Measurements from ENCODE around the gene ASTN2. TPM values are rescaled to one million over a fixed set of nuclear protein-coding genes. Genes with fewer than 3 reads are reported as not detected.

Gene ASTN2
- total and polyA plus RNA-seq, 2 experiments from 2014 or later, result 7.0 to 24.6 TPM

DNA sequence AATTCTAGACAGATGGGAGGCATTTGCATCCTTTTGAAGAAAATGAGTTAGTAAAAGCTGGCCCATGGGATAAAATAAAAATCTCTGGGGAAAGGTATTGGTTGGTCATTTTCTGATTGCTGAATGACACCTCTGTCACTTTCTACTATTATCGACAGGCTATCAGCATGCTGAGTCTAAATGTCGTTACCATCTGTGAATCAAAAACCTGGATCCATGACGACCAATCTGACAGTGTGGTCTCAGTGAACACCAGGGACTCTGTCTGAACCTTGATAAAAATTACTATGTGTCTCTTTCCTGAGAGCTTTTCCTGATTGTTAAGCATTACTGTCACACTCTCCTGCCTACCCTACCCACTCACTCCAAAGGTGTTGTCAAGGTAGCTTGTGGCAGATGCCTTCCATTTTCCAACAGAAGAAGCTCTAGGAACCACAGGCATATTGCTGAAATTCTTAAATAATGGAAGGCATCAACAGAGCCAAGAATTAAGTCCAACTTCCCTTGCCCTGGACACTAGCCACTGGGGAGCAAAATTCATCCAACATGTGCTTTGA, 12.6 kb upstream of the ASTN2 start:
- H4K20me1 ChIP-seq (replicated peaks; ENCODE audit: insufficient read depth), result no peaks in the 10 kb centered on the region
- no peaks in the 10 kb centered on the region for H3K27me3 ChIP-seq (ENCODE audit: insufficient read depth)
- Mint-ChIP-seq H3K4me3 (no peak overlapping the region), H3K4me1 (peaks cover 7% of the 10 kb centered on the region; the same call in 2 of the 3 replicates), H3K9me3 (no peaks in the 10 kb centered on the region), H3K36me3 (ENCODE audit: low read depth) (no peaks in the 10 kb centered on the region), H3K27me3 (ENCODE audit: insufficient read depth, low read depth, poor library complexity) (no peaks in the 10 kb centered on the region), H3K27ac (no peak overlapping the region)
- no peak overlapping the region for H3K4me3 ChIP-seq
- H2AFZ ChIP-seq, result no peak overlapping the region
- H3K4me1 ChIP-seq (ENCODE audit: insufficient read depth), result peaks cover 14% of the 10 kb centered on the region
- no peaks in the 10 kb centered on the region for H3K36me3 ChIP-seq (ENCODE audit: insufficient read depth)
- DNase-seq (ENCODE audit: low spot score) (no peak), ATAC-seq (no peak)
- no peak overlapping the region for H3K27ac ChIP-seq (ENCODE audit: low read depth)
- H3K79me2 ChIP-seq (replicated peaks; ENCODE audit: insufficient read depth), result no peaks in the 10 kb centered on the region
- TF ChIP-seq REST (IDR thresholded peaks at IDR 0.05; ENCODE audit: unreplicated experiment) (no peak), JUNB (IDR thresholded peaks at IDR 0.05; ENCODE audit: unreplicated experiment) (no peak), EZH2 (IDR thresholded peaks at IDR 0.05; ENCODE audit: low read depth, unreplicated experiment) (no peak)
- no peaks in the 10 kb centered on the region for H3F3A ChIP-seq (replicated peaks; ENCODE audit: low read depth)
- H3K4me2 ChIP-seq, result no peak overlapping the region
- 0 out of 2 replicates have a peak, but pooled peaks cover 4% of the 10 kb centered on the region for H3K9me2 ChIP-seq (ENCODE audit: insufficient read depth)

DNA sequence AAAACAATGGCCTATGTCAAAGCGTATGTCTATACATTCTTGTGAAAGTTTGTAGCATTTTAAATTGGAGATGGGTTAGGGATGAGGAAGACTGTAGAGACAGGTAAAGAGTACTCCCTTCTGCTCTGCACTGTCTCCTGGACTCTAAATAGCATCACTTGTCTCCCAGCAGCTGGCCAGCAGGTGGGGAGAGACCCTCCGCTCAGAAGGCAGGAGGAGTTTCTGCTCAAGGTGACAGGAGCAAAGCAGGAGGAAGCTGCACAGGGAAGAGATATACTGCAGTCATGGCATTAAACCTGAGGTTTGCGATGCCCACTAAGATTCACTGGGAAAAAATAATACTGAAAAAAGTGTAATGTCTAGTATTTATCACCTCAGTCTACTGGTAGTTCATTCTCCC, 10.7 kb upstream of the ASTN2 start:
- ATAC-seq, result peak; percentile 74
- H2AFZ ChIP-seq, result no peak overlapping the region
- H3F3A ChIP-seq (replicated peaks; ENCODE audit: low read depth), result no peaks in the 10 kb centered on the region

More for the DNA sequence above, 10.7 kb upstream of the ASTN2 start:
- Histone ChIP-seq H3K9me2 (ENCODE audit: insufficient read depth) (no peaks in the 10 kb centered on the region), H3K4me3 (no peak overlapping the region), H3K79me2 (replicated peaks; ENCODE audit: insufficient read depth) (no peaks in the 10 kb centered on the region), H3K4me1 (ENCODE audit: insufficient read depth) (peaks cover 14% of the 10 kb centered on the region), H3K27ac (ENCODE audit: low read depth) (no peak overlapping the region), H3K36me3 (ENCODE audit: insufficient read depth) (no peaks in the 10 kb centered on the region), H3K4me2 (no peak overlapping the region), H3K27me3 (ENCODE audit: insufficient read depth) (peaks cover 5% of the 10 kb centered on the region; the same call in 1 of the 2 replicates), H4K20me1 (replicated peaks; ENCODE audit: insufficient read depth) (no peaks in the 10 kb centered on the region)
- Mint-ChIP-seq H3K9me3 (no peaks in the 10 kb centered on the region), H3K27ac (no peak overlapping the region), H3K27me3 (ENCODE audit: insufficient read depth, low read depth, poor library complexity) (no peaks in the 10 kb centered on the region), H3K4me1 (peaks cover 7% of the 10 kb centered on the region; the same call in 2 of the 3 replicates), H3K4me3 (no peak overlapping the region), H3K36me3 (ENCODE audit: low read depth) (no peaks in the 10 kb centered on the region)
- no peak for DNase-seq (ENCODE audit: low spot score)
- no peak for TF ChIP-seq POLR2AphosphoS5 (IDR thresholded peaks at IDR 0.05; ENCODE audit: low read depth)
- no peak for TF ChIP-seq ZNF331 (CRISPR knock-in tag; IDR thresholded peaks at IDR 0.05; ENCODE audit: low read depth)
- TF ChIP-seq REST (IDR thresholded peaks at IDR 0.05; ENCODE audit: unreplicated experiment), result no peak
- TF ChIP-seq STAT1 (IDR thresholded peaks at IDR 0.05; ENCODE audit: unreplicated experiment), result no peak
- TF ChIP-seq CTCF (conservative IDR thresholded peaks at IDR 0.05; ENCODE audit: low read depth in 2 of 2), result peak; percentile 10 to 44; a peak in 2 of 4 replicates
- TF ChIP-seq CREB1 (CRISPR knock-in tag; IDR thresholded peaks at IDR 0.05; ENCODE audit: low read depth), result no peak
- TF ChIP-seq NANOG (IDR thresholded peaks at IDR 0.05; ENCODE audit: borderline replicate concordance), result no peak

Measured in GM23338 (cell line).